Endodermal cell (in vitro differentiated cells): ENCODE measurements around the gene VPS26C. TPM values are rescaled to one million over a fixed set of nuclear protein-coding genes. Genes with fewer than 3 reads are reported as not detected.

Source experiments
- DNase-seq: peaks from one replicate; pipeline ENCODE4 v3.0.0-alpha.2; 2017
- H3K27ac ChIP-seq: 2 replicates; pipeline ENCODE4 v1.5.1; 2013; ENCODE audit warnings: mild to moderate bottlenecking, low read depth, low read length, moderate library complexity
- H3K27me3 ChIP-seq: 2 replicates; pipeline ENCODE4 v1.6.1; 2013; ENCODE audit warnings: mild to moderate bottlenecking, low read length, moderate library complexity; ENCODE audit not compliant: insufficient read depth, control insufficient read depth, poor library complexity, severe bottlenecking
- H3K36me3 ChIP-seq: 2 replicates; pipeline ENCODE4 v1.7.0; 2013; ENCODE audit warnings: mild to moderate bottlenecking, low read length, moderate library complexity; ENCODE audit not compliant: control insufficient read depth, insufficient read depth
- H3K4me1 ChIP-seq: one replicate; pipeline ENCODE4 v1.7.0; 2013; ENCODE audit warnings: low read length; ENCODE audit not compliant: control insufficient read depth, insufficient read depth
- H3K4me3 ChIP-seq: 2 replicates; pipeline ENCODE4 v1.5.1; 2013; ENCODE audit warnings: mild to moderate bottlenecking, low read length, moderate library complexity
- H3K9ac ChIP-seq: 2 replicates; pipeline ENCODE4 v1.6.1; 2013; ENCODE audit warnings: mild to moderate bottlenecking, low read length, moderate library complexity; ENCODE audit not compliant: poor library complexity, severe bottlenecking; ENCODE audit errors: extremely low read depth
- H3K9me3 ChIP-seq: 2 replicates; pipeline ENCODE4 v1.6.1; 2013; ENCODE audit warnings: mild to moderate bottlenecking, low read length, moderate library complexity; ENCODE audit not compliant: control insufficient read depth
- H3K27ac Mint-ChIP-seq: 2 replicates; pipeline ENCODE4 v1.8.0; 2020; ENCODE audit warnings: mixed read lengths
- H3K27me3 Mint-ChIP-seq: 2 replicates; pipeline ENCODE4 v1.8.0; 2021; ENCODE audit warnings: mild to moderate bottlenecking, mixed read lengths; ENCODE audit not compliant: insufficient read depth
- H3K36me3 Mint-ChIP-seq: 2 replicates; pipeline ENCODE4 v1.8.0; 2020; ENCODE audit warnings: low read depth, mixed read lengths
- H3K4me1 Mint-ChIP-seq: 2 replicates; pipeline ENCODE4 v1.8.0; 2020; ENCODE audit warnings: mixed read lengths
- H3K4me3 Mint-ChIP-seq: 2 replicates; pipeline ENCODE4 v1.8.0; 2020; ENCODE audit warnings: mild to moderate bottlenecking, moderate library complexity, mixed read lengths
- H3K9me3 Mint-ChIP-seq: 2 replicates; pipeline ENCODE4 v1.8.0; 2020; ENCODE audit warnings: mild to moderate bottlenecking, mixed read lengths
- WGBS, 2 experiments: methylation state at CpG; one replicate each; pipeline versions ENCODE4 v1.1.5 to v1.1.7; 2013; ENCODE audit warnings: missing lambda C conversion rate in 2 of 2, mixed read lengths in 1 of 2; ENCODE audit not compliant: insufficient coverage in 1 of 2, insufficient read length in 1 of 2; 5-methylcytosine and 5-hydroxymethylcytosine counted together
- total RNA-seq, 2 donors: library from RNA; stranded (reverse); fragmentation: NEBNext Ultra II Directional in 1 of 2; extraction: Animal tissue kit (Norgen Biotek cat#: 25700) in 1 of 2; gene quantifications; 2 replicates in 1 of 2; 3 replicates in 1 of 2; pipeline ENCODE4 v1.2.1, GENCODE V29; 2021
- TF ChIP-seq, protein P1 (sequence below): fragments of 200-600 bp; sonication (generic); conservative IDR thresholded peaks from 2 replicates; pipeline ENCODE4 v1.5.0; 2021; ENCODE audit warnings: antibody characterized with exemption, mild to moderate bottlenecking

Gene VPS26C
- total RNA-seq, 2 donors from 2014 or later, result 37.1 to 61.0 TPM

DNA sequence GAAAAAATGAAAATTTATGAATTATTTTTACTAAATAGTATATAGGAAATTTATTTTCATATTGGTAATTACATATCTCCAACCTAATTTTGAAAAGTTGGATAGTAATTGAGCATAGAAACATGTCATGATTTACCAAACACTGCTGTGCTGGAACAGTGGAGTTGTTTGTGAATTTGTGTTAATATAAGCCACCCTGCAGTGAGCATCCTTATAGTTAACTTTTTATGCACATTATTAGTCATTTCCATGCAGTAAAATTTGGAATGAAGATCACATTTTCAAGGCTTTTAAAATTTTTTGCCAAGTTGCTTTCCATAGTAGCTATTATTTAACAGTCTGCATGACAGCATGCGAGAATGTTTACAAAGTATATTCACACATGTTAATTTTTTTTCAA lies 78.3 kb downstream of the VPS26C start:
- H3K9ac ChIP-seq, result no peak overlapping the region
- H3K27me3 ChIP-seq, result no peaks in the 10 kb centered on the region
- H3K36me3 ChIP-seq, result peaks cover 91% of the 10 kb centered on the region
- no peak overlapping the region for H3K4me3 ChIP-seq
- H3K9me3 ChIP-seq, result peaks cover 11% of the 10 kb centered on the region
- H3K4me1 ChIP-seq, result peaks cover 4% of the 10 kb centered on the region
- H3K36me3 Mint-ChIP-seq, result peaks cover 72% of the 10 kb centered on the region
- H3K27ac Mint-ChIP-seq, result no peak overlapping the region
- peaks cover 11% of the 10 kb centered on the region for H3K4me1 Mint-ChIP-seq
- no peak overlapping the region for H3K4me3 Mint-ChIP-seq
- TF ChIP-seq, protein P1, sequence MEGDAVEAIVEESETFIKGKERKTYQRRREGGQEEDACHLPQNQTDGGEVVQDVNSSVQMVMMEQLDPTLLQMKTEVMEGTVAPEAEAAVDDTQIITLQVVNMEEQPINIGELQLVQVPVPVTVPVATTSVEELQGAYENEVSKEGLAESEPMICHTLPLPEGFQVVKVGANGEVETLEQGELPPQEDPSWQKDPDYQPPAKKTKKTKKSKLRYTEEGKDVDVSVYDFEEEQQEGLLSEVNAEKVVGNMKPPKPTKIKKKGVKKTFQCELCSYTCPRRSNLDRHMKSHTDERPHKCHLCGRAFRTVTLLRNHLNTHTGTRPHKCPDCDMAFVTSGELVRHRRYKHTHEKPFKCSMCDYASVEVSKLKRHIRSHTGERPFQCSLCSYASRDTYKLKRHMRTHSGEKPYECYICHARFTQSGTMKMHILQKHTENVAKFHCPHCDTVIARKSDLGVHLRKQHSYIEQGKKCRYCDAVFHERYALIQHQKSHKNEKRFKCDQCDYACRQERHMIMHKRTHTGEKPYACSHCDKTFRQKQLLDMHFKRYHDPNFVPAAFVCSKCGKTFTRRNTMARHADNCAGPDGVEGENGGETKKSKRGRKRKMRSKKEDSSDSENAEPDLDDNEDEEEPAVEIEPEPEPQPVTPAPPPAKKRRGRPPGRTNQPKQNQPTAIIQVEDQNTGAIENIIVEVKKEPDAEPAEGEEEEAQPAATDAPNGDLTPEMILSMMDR, result no peak
- no peak for DNase-seq
- no peak overlapping the region for H3K27ac ChIP-seq
- H3K9me3 Mint-ChIP-seq, result peaks cover 3% of the 10 kb centered on the region
- no peaks in the 10 kb centered on the region for H3K27me3 Mint-ChIP-seq
- 73 to 100% methylated on average over 1 of the region's 1 CpG for WGBS, 2 experiments

GRCh38 chr21:37186983-37187382 lies 80.2 kb downstream of the VPS26C start:
- no peak overlapping the region for H3K27ac Mint-ChIP-seq
- H3K27ac ChIP-seq, result no peak overlapping the region
- WGBS, 2 experiments, result 88 to 98% methylated on average over 2 of the region's 2 CpGs
- H3K27me3 Mint-ChIP-seq, result no peaks in the 10 kb centered on the region
- DNase-seq, result no peak
- H3K4me3 Mint-ChIP-seq, result no peak overlapping the region
- H3K4me1 ChIP-seq, result no peaks in the 10 kb centered on the region
- TF ChIP-seq, protein P1, result no peak
- no peaks in the 10 kb centered on the region for H3K4me1 Mint-ChIP-seq
- H3K4me3 ChIP-seq, result no peak overlapping the region
- H3K9me3 ChIP-seq, result peaks cover 11% of the 10 kb centered on the region
- H3K27me3 ChIP-seq, result no peaks in the 10 kb centered on the region
- H3K9me3 Mint-ChIP-seq, result peaks cover 3% of the 10 kb centered on the region
- H3K36me3 ChIP-seq, result peaks cover 91% of the 10 kb centered on the region
- peaks cover 69% of the 10 kb centered on the region for H3K36me3 Mint-ChIP-seq
- no peak overlapping the region for H3K9ac ChIP-seq

DNA sequence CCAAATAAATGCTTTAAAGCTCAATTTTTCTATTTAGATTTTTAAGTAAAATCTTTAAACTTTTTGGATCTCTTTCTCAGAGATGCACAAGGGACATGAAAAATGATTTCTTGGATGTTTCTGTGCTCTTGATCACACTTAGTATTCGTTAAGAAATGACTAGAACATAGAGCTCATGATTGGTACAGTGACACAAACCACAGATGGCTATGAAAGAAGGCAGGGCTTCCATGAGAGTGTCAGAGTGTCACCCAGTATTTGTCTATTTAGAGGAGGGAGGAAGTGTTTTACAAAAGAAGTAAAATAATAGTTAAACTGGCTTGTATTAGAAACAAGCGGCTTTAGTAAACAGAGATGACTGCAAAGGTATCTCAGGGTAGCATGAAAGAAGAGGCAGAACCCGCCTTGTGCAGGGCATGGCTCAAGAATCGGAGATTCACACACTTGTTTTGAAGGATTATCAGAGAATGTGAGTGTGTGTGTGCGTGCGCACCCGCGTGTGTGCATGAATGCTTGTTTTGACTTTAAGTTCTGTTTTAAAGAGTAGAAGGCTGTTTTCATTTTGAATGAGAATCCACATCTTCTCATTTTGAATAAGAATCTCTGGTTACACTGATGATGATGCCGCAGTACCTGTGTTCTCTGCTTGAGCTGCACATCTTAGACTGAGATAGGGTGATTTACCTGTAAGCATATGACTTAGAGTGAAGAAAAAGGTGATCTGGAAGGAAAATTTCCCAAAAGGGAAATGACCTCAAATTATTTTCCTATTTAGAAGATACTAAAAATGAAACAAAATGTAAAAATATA lies 82.1 kb downstream of the VPS26C start:
- H3K9me3 ChIP-seq, result peaks cover 12% of the 10 kb centered on the region
- no peak overlapping the region for H3K27ac Mint-ChIP-seq
- no peak for DNase-seq
- no peak overlapping the region for H3K9ac ChIP-seq
- H3K27ac ChIP-seq, result no peak overlapping the region
- H3K4me3 ChIP-seq, result no peak overlapping the region
- no peaks in the 10 kb centered on the region for H3K27me3 Mint-ChIP-seq
- WGBS, 2 experiments, result 96 to 97% methylated on average over 8 to 9 of the region's 9 CpGs
- H3K27me3 ChIP-seq, result no peaks in the 10 kb centered on the region
- H3K36me3 ChIP-seq, result peaks cover 85% of the 10 kb centered on the region
- TF ChIP-seq, protein P1, result no peak
- no peaks in the 10 kb centered on the region for H3K4me1 Mint-ChIP-seq
- no peaks in the 10 kb centered on the region for H3K4me1 ChIP-seq
- H3K36me3 Mint-ChIP-seq, result peaks cover 59% of the 10 kb centered on the region
- H3K9me3 Mint-ChIP-seq, result peaks cover 4% of the 10 kb centered on the region
- no peak overlapping the region for H3K4me3 Mint-ChIP-seq
